Activated naive CD4-positive, alpha-beta T cell treated with anti-CD3 and anti-CD28 coated beads, Interleukin-2, amount 10 ng/mL, durations not matched to agents 7 days and 5 days (primary cell): Measurements from ENCODE around the gene FBXL17.

Source experiments
- CTCF ChIA-PET: fragments of 350-600 bp; sonication (Branson Sonifier 250); formaldehyde crosslinking; loops from one replicate; lab custom pipeline; 2021; ENCODE audit warnings: antibody characterized with exemption; lab: Charles Lee
- DNase-seq: peaks from one replicate; pipeline ENCODE4 v3.0.0-alpha.2; 2020
- H3K27ac Mint-ChIP-seq: one replicate; pipeline ENCODE4 v1.8.0; 2021; ENCODE audit warnings: mild to moderate bottlenecking, moderate library complexity, mixed read lengths
- H3K27me3 Mint-ChIP-seq: one replicate; pipeline ENCODE4 v1.8.0; 2021; ENCODE audit warnings: mild to moderate bottlenecking, mixed read lengths
- H3K36me3 Mint-ChIP-seq: one replicate; pipeline ENCODE4 v1.8.0; 2021; ENCODE audit warnings: mixed read lengths
- H3K4me1 Mint-ChIP-seq: one replicate; pipeline ENCODE4 v1.8.0; 2021; ENCODE audit warnings: mixed read lengths
- H3K4me3 Mint-ChIP-seq: one replicate; pipeline ENCODE4 v1.8.0; 2021; ENCODE audit warnings: mild to moderate bottlenecking, moderate library complexity, mixed read lengths
- H3K9me3 Mint-ChIP-seq: one replicate; pipeline ENCODE4 v1.8.0; 2021; ENCODE audit warnings: mixed read lengths

The FBXL17 gene

DNA sequence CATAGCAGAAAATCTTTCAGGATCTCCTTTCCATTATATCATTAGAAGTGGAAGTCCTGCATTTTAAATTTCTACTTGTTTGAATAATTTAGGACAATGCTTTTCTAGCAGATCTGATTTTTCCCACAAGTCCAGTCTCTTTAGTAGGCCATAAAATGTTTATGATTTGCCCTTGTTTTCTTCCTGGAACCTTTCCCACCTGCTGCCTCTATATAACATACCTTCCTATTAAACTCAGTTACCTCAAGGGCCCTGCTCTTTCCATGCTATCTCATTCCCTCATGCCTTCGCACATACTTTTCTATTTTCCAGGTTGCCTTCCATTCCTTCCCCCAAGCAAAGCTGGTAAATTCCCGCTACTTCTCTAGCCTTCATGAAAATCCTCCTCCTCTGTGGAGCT, 524.1 kb downstream of the FBXL17 start:
- no peaks in the 10 kb centered on the region for H3K9me3 Mint-ChIP-seq
- H3K36me3 Mint-ChIP-seq: no peaks in the 10 kb centered on the region
- H3K27ac Mint-ChIP-seq: no peak overlapping the region
- no peak for DNase-seq
- H3K4me1 Mint-ChIP-seq: peaks cover 5% of the 10 kb centered on the region
- CTCF ChIA-PET: no interaction called here
- H3K27me3 Mint-ChIP-seq: peaks cover 4% of the 10 kb centered on the region
- no peak overlapping the region for H3K4me3 Mint-ChIP-seq

DNA sequence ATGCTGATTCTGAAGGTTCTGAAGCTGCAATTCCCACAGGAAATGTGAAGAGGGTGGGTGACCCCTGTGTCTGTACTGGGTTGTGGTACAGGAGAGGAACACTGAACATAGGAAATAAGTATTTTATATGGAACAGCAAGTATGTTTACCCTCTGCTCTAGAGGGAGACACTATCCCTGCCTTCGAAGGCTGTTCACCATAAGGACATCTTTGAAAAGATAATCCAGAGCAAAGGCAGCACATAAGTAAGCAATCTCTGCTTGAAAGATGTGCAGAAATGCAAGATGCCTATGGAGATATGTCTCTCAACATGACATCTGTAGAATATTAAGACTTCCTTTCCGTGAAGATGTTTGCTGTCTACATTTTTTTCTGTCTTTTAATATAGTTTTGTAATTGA, 526.7 kb downstream of the FBXL17 start:
- Mint-ChIP-seq H3K4me1 (peaks cover 3% of the 10 kb centered on the region), H3K4me3 (no peak overlapping the region), H3K36me3 (no peaks in the 10 kb centered on the region), H3K27ac (no peak overlapping the region), H3K27me3 (peaks cover 4% of the 10 kb centered on the region), H3K9me3 (no peaks in the 10 kb centered on the region)
- DNase-seq: no peak
- CTCF ChIA-PET: interaction anchor here (0.6 to 0.9 kb wide), 2 partner anchors 60 to 140 kb away, joined by 3 read pairs; no protein-coding TSS in a partner anchor

DNA sequence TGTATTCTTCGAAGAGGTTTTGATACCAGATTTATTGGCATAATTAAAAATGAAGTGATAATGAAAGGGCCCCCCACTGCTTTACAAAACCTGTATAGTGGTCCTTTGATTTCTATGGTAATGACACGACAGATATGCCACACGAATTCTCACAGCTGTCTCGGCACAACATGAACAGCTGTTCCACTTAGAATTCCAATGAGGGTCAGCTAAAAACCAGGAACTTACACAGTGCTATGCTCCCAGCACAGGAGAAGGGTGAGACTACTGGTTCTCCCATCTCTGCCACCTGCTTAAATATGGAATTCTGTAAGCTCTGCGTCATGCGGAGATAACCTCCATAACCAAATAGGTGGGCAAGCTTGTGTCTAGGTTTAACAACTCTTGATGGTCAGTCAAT, 528.2 kb downstream of the FBXL17 start:
- Mint-ChIP-seq H3K27ac (no peak overlapping the region), H3K4me3 (no peak overlapping the region), H3K9me3 (no peaks in the 10 kb centered on the region), H3K36me3 (no peaks in the 10 kb centered on the region), H3K27me3 (peaks cover 4% of the 10 kb centered on the region), H3K4me1 (no peaks in the 10 kb centered on the region)
- no peak for DNase-seq
- CTCF ChIA-PET: no interaction called here

GRCh38 chr5:107853031-107853430, 528.9 kb downstream of the FBXL17 start:
- no peaks in the 10 kb centered on the region for H3K9me3 Mint-ChIP-seq
- CTCF ChIA-PET: no interaction called here

GRCh38 chr5:107849118-107849517, 532.8 kb downstream of the FBXL17 start:
- no peak overlapping the region for H3K27ac Mint-ChIP-seq
- H3K36me3 Mint-ChIP-seq: no peaks in the 10 kb centered on the region
- DNase-seq: no peak
- H3K4me3 Mint-ChIP-seq: no peak overlapping the region
- CTCF ChIA-PET: no interaction called here
- H3K4me1 Mint-ChIP-seq: no peaks in the 10 kb centered on the region
- H3K27me3 Mint-ChIP-seq: peaks cover 16% of the 10 kb centered on the region
- H3K9me3 Mint-ChIP-seq: no peaks in the 10 kb centered on the region

More at GRCh38 chr5:107853031-107853430, 528.9 kb downstream of the FBXL17 start:
- no peaks in the 10 kb centered on the region for H3K36me3 Mint-ChIP-seq
- no peak overlapping the region for H3K4me3 Mint-ChIP-seq
- no peak for DNase-seq
- peaks cover 4% of the 10 kb centered on the region for H3K27me3 Mint-ChIP-seq
- H3K27ac Mint-ChIP-seq: no peak overlapping the region
- H3K4me1 Mint-ChIP-seq: no peaks in the 10 kb centered on the region

DNA sequence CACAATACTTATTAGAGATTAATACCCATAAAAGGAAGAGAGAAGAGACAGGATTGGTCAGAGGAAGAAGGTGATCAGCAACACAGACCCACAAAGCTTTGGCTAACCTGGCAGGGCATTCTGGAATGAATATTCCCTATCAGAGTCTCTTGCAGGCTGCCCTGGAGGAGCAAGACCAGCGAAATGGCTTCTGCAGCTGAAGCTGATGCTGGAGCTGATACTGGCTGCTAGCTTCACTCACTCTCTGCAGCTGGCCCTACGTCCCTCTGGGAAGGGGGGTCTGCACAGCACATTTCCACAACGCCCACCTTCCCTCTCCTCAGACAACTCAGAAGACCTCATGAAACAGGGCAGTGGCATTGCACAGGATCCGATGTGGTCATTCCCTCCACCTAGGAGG, 541.3 kb downstream of the FBXL17 start:
- Mint-ChIP-seq H3K36me3 (no peaks in the 10 kb centered on the region), H3K27me3 (peaks cover 29% of the 10 kb centered on the region), H3K27ac (no peak overlapping the region), H3K4me3 (no peak overlapping the region), H3K4me1 (no peaks in the 10 kb centered on the region), H3K9me3 (no peaks in the 10 kb centered on the region)
- CTCF ChIA-PET: no interaction called here
- DNase-seq: no peak

DNA sequence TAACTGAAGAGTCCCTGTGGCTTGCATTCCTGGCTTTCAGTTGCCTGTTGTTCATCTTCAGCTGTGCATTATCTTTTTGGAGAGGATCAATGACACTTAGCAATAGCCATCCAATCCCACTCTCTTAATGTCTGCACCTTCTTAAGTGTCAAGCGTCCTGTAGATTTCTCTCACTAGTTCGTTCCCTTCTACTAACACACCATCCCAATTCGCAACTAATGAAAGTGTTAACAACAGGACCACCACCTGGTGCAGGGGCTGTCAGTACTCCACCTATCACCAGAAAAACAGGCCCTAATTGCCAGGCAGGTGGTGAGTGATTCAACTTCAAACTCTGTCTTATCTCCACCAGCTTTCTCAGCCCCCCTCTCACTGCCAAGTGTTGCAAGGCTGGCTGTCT, 541.7 kb downstream of the FBXL17 start:
- no peak for DNase-seq
- no peaks in the 10 kb centered on the region for H3K36me3 Mint-ChIP-seq
- no peak overlapping the region for H3K27ac Mint-ChIP-seq
- H3K4me3 Mint-ChIP-seq: no peak overlapping the region
- no peaks in the 10 kb centered on the region for H3K9me3 Mint-ChIP-seq
- CTCF ChIA-PET: no interaction called here
- no peaks in the 10 kb centered on the region for H3K4me1 Mint-ChIP-seq
- H3K27me3 Mint-ChIP-seq: peaks cover 31% of the 10 kb centered on the region

- Mint-ChIP-seq H3K27ac (no peak overlapping the region), H3K4me1 (no peaks in the 10 kb centered on the region), H3K36me3 (no peaks in the 10 kb centered on the region), H3K9me3 (no peaks in the 10 kb centered on the region), H3K27me3 (peaks cover 38% of the 10 kb centered on the region), H3K4me3 (no peak overlapping the region)
- no peak for DNase-seq
- CTCF ChIA-PET: no interaction called here
Measured at GRCh38 chr5:107835096-107835495, 546.8 kb downstream of the FBXL17 start.

DNA sequence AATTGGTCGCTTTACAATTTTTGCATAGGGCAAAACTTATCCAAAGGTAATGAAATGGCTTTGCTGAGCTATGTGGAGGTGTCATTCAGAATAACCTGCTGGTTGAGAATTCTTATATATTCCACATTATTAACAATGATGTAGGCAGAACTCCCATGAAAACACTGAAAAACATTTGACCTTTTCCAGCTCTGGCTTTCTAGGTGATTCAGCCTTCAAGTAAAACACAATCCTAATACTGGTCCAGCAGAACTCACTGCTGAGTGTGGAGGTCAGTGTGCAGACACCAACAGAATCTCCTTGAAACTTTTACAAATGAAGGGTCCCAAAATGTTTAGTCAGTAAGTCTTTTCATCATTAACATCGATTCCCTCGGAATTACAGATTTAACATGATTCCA, 549.2 kb downstream of the FBXL17 start:
- H3K27me3 Mint-ChIP-seq: peaks cover 39% of the 10 kb centered on the region
- no peaks in the 10 kb centered on the region for H3K4me1 Mint-ChIP-seq
- no peak overlapping the region for H3K4me3 Mint-ChIP-seq
- no peaks in the 10 kb centered on the region for H3K36me3 Mint-ChIP-seq
- CTCF ChIA-PET: no interaction called here
- DNase-seq: no peak
- H3K9me3 Mint-ChIP-seq: no peaks in the 10 kb centered on the region
- no peak overlapping the region for H3K27ac Mint-ChIP-seq

DNA sequence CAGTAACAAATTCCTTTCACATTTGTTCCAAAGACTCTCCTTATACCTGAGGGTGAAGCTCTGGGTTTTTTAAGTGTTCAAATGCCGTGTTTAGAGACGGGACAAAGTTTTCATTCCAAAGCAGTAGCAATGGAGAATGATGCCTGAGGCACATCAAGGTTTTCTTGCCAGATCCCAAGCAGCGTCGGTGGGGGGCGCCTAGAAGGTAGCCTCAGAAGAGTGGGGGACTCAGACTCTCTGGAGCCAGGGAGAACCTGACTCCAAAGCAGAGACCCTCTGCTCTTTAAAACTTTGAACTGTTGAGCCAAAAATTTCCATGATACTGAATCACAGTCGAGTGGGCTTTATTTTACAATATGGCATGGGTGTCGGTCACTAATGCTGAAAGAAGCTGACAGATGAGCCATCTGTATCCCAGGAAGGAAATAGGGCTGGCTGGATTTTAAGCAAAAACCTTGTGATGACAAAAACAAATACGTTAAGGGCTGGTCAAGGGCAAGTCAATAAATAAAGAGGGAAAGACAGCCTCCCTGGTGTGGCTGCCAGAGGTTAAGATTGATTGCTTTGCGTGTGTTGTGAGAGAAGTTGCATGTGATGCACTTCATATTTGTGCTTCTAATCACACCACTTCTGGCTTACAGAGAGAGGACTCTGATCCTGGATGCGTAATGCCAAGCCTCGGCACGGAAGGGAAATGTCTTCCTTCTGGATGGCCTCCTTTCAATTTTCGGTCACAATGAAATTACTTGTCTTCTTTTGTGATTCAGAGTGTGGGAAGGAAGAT, 550.1 kb downstream of the FBXL17 start:
- H3K27me3 Mint-ChIP-seq: peaks cover 49% of the 10 kb centered on the region
- H3K4me3 Mint-ChIP-seq: no peak overlapping the region
- DNase-seq: no peak
- H3K4me1 Mint-ChIP-seq: no peaks in the 10 kb centered on the region
- H3K36me3 Mint-ChIP-seq: no peaks in the 10 kb centered on the region
- H3K27ac Mint-ChIP-seq: no peak overlapping the region
- CTCF ChIA-PET: no interaction called here
- no peaks in the 10 kb centered on the region for H3K9me3 Mint-ChIP-seq

GRCh38 chr5:107830750-107831149, 551.1 kb downstream of the FBXL17 start:
- Mint-ChIP-seq H3K27ac (no peak overlapping the region), H3K9me3 (no peaks in the 10 kb centered on the region), H3K36me3 (no peaks in the 10 kb centered on the region), H3K27me3 (peaks cover 51% of the 10 kb centered on the region), H3K4me3 (no peak overlapping the region), H3K4me1 (no peaks in the 10 kb centered on the region)
- CTCF ChIA-PET: no interaction called here
- no peak for DNase-seq

DNA sequence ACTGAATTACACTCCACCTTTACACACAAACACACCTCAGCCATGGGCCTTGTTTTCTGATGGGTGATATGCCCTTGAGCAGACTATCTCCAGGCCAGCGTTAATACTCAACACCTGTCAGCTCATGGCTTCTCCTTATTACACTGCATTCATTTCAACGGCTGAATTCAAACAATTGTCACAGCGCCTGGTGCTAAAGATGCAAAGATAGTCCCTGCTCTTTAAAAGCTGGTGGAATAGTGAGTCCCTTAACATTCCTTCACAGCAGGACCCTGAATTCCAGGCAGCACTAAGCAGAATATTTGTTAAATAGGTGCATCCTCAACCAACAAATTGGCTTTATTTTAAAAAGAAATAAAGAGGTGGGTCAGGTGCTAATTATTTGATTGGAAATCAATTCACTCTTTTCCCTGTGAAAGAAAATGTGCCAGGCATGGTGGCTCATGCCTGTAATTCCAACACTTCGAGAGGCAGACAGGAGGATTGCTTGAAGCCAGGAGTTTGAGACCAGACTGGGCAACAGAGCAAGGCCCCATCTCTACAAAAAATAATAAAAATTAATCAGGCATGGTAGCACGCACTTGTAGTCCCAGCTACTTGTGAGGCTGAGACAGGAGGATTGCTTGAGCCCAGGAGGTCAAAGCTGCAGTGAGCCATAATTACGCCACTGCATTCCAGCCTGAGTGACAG, 555.4 kb downstream of the FBXL17 start:
- Mint-ChIP-seq H3K27me3 (peaks cover 27% of the 10 kb centered on the region), H3K9me3 (peaks cover 5% of the 10 kb centered on the region), H3K27ac (no peak overlapping the region), H3K4me1 (no peaks in the 10 kb centered on the region), H3K4me3 (no peak overlapping the region), H3K36me3 (no peaks in the 10 kb centered on the region)
- DNase-seq: no peak
- CTCF ChIA-PET: no interaction called here

DNA sequence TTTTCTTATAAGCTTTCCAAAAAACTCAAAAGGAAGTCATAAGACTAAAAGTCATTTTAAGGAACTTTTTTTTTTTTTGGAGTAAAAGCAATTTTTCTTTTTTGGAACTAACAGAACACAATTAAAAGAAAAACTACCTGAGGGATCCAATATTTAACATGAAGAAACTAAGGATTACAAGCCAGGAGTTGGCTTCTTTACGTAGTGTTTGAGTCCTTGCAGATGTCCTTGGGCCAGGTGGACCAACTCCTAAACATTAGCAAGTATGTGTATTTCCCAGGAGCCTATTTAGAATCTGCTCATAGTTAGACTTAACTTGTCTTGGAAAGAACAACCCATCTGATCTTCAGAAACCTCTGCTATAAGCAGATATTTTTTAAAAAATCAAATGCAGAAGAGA, 557.1 kb downstream of the FBXL17 start:
- CTCF ChIA-PET: interaction anchor here (0.6 kb wide), 1 partner anchor 269 kb away, joined by 5 read pairs; no protein-coding TSS in a partner anchor
- no peak overlapping the region for H3K4me3 Mint-ChIP-seq
- peaks cover 5% of the 10 kb centered on the region for H3K9me3 Mint-ChIP-seq
- no peaks in the 10 kb centered on the region for H3K4me1 Mint-ChIP-seq
- no peak overlapping the region for H3K27ac Mint-ChIP-seq
- DNase-seq: no peak
- H3K27me3 Mint-ChIP-seq: peaks cover 13% of the 10 kb centered on the region
- H3K36me3 Mint-ChIP-seq: no peaks in the 10 kb centered on the region

- H3K4me3 Mint-ChIP-seq: no peak overlapping the region
- CTCF ChIA-PET: no interaction called here
- no peak overlapping the region for H3K27ac Mint-ChIP-seq
- peaks cover 6% of the 10 kb centered on the region for H3K27me3 Mint-ChIP-seq
- no peak for DNase-seq
- H3K36me3 Mint-ChIP-seq: no peaks in the 10 kb centered on the region
- H3K9me3 Mint-ChIP-seq: peaks cover 5% of the 10 kb centered on the region
- no peaks in the 10 kb centered on the region for H3K4me1 Mint-ChIP-seq
Measured at GRCh38 chr5:107821288-107821687, 560.6 kb downstream of the FBXL17 start.

DNA sequence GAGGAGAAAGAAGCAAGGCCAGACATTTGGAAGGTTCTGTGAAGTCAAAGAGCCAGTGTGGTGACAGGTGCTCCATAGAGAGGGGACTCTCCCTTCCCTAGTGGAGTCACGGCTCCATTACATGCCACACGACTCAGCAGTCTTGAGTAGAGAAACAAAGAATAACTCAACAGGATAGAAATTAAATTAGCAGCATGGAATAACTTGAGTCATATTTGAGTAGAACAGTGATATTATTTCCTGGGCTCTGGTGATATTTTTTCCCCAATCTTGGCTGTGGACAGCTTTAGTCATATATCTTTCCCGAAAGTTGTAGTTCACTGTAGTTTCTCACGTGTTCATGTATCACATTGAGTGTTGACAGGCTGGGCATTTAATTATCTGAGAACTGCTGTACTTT, 561.5 kb downstream of the FBXL17 start:
- Mint-ChIP-seq H3K4me1 (no peaks in the 10 kb centered on the region), H3K36me3 (no peaks in the 10 kb centered on the region), H3K27ac (no peak overlapping the region), H3K9me3 (peaks cover 5% of the 10 kb centered on the region), H3K4me3 (no peak overlapping the region), H3K27me3 (peaks cover 6% of the 10 kb centered on the region)
- DNase-seq: no peak
- CTCF ChIA-PET: no interaction called here
